SK-N-SH (cell line): ENCODE data around the gene PPARD.

Experiments used
- CTCF ChIP-seq: fragments of 200-600 bp; sonication (generic); IDR thresholded peaks from 2 replicates; pipeline ENCODE4 v1.6.1; 2017; ENCODE audit warnings: antibody characterized with exemption, mild to moderate bottlenecking, moderate library complexity
- EZH2phosphoT487 ChIP-seq: fragments of 200-600 bp; sonication (generic); IDR thresholded peaks from 2 replicates; pipeline ENCODE4 v1.6.1; 2017; ENCODE audit warnings: low read depth, mixed run types, mild to moderate bottlenecking, antibody characterized with exemption, moderate library complexity, borderline replicate concordance
- FOSL2 ChIP-seq: IDR thresholded peaks from 2 replicates; pipeline ENCODE4 v1.4.0; 2012; ENCODE audit warnings: low read depth, mild to moderate bottlenecking, moderate library complexity, borderline replicate concordance
- FOXJ3 ChIP-seq: sonication (generic); formaldehyde crosslinking; IDR thresholded peaks from 2 replicates; pipeline ENCODE4 v1.5.1; 2020; ENCODE audit warnings: mild to moderate bottlenecking, missing genetic modification reagents
- GABPA ChIP-seq: IDR thresholded peaks from 2 replicates; pipeline ENCODE4 v1.4.0; 2012; ENCODE audit warnings: low read depth, mild to moderate bottlenecking
- GATA2 ChIP-seq: sonication (generic); formaldehyde crosslinking; IDR thresholded peaks from 2 replicates; pipeline ENCODE4 v1.5.0; 2020; ENCODE audit warnings: mild to moderate bottlenecking, missing genetic modification reagents
- MAX ChIP-seq: IDR thresholded peaks from 2 replicates; pipeline ENCODE4 v1.4.0; 2012; ENCODE audit warnings: low read depth
- MEF2A ChIP-seq: IDR thresholded peaks from 2 replicates; pipeline ENCODE4 v1.4.0; 2012; ENCODE audit warnings: low read depth, borderline replicate concordance
- POLR2AphosphoS5 ChIP-seq: IDR thresholded peaks from 2 replicates; pipeline ENCODE4 v1.6.1; 2012; ENCODE audit warnings: low read depth, low read length
- REST ChIP-seq: IDR thresholded peaks from 2 replicates; pipeline ENCODE4 v1.6.1; 2012; ENCODE audit warnings: mild to moderate bottlenecking, low read depth, low read length, moderate library complexity
- SMC3 ChIP-seq: IDR thresholded peaks from 2 replicates; pipeline ENCODE4 v1.6.1; 2012; ENCODE audit warnings: low read depth, low read length, improper control_type of control experiment
- YY1 ChIP-seq: IDR thresholded peaks from 2 replicates; pipeline ENCODE4 v1.4.0; 2012; ENCODE audit warnings: low read depth, mild to moderate bottlenecking

- no peak for TF ChIP-seq MEF2A
- no peak for TF ChIP-seq CTCF
- no peak for TF ChIP-seq GABPA
- TF ChIP-seq EZH2phosphoT487, result no peak
- no peak for TF ChIP-seq FOXJ3
- TF ChIP-seq REST, result no peak
- TF ChIP-seq MAX, result no peak
- TF ChIP-seq SMC3, result no peak
- TF ChIP-seq POLR2AphosphoS5, result no peak
- no peak for TF ChIP-seq GATA2 (CRISPR knock-in tag)
- TF ChIP-seq YY1, result no peak
- no peak for TF ChIP-seq FOSL2
These were observed 14.1 kb upstream of the PPARD start for GRCh38 chr6:35328108-35328723.
